ENCODE results near the gene SSR1. TPM values are rescaled to one million over a fixed set of nuclear protein-coding genes. Genes with fewer than 3 reads are reported as not detected.

SSR1 gene
- total and polyA plus RNA-seq, 9 of the 15 experiments (the other 6 are each of a cell fraction or from before 2014, with no cell fraction given) = 87.7 to 220 (median 144) TPM

DNA sequence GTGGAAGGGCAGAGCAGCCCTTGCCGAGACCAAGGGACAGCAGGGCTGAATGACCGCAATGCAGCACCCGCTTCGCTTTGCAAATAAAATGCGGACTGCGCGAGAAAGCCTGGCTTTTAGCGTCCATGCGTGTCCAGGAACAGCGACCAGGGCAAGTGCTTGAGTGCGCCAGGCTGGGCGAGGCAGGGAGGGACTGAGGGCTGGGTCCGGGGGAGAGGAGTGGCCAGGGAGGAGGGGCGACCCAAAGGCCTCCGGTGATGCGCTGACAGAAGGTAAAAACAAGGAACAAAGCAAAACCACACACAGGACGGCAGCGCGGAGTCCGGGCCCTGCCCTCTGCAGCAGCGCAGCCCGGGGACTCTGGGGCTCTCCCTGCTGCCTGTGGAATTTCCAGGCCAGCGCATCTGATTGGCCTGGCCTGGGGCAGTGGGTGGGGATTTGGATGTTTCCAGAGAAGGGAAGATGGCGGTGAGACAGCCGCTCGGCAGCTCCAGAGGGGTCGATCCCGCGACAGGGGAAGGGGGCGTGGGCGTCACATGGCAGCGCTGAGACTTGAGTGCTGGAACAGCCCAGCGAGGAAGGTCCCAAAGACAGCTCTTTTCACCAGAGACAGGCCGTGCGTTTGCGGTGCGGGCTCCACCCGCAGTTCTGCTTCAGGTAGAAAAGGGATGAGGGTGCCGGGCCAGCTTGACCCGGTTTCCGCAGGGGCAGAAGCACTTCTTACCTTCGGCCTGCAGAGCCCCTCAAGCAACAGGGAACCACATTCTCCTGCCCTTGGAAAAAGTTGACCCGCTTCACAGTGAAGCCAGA lies 51.8 kb downstream of the SSR1 start (continued):
- TF ChIP-seq, protein P1, sequence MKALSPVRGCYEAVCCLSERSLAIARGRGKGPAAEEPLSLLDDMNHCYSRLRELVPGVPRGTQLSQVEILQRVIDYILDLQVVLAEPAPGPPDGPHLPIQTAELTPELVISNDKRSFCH (CRISPR knock-in tag; IDR thresholded peaks at IDR 0.05) = no peak
- TF ChIP-seq, protein P1 (tag; IDR thresholded peaks at IDR 0.05) = no peak
- TF ChIP-seq SPI1 (IDR thresholded peaks at IDR 0.05; ENCODE audit: borderline replicate concordance, low read depth, low read length) (no peak), XRCC4 (IDR thresholded peaks at IDR 0.05; ENCODE audit: extremely low read depth, insufficient read depth, insufficient read length) (no peak), MBD2 (IDR thresholded peaks at IDR 0.05; ENCODE audit: borderline replicate concordance, low read depth) (no peak), PTTG1 (tag; IDR thresholded peaks at IDR 0.05; ENCODE audit: low read depth) (no peak), SLC30A9 (CRISPR knock-in tag; IDR thresholded peaks at IDR 0.05) (no peak), SRSF9 (IDR thresholded peaks at IDR 0.05; ENCODE audit: borderline replicate concordance, low read depth, low read length) (no peak), ESRRB (CRISPR knock-in tag; IDR thresholded peaks at IDR 0.05; ENCODE audit: borderline replicate concordance) (no peak), TAF15 (IDR thresholded peaks at IDR 0.05; ENCODE audit: low read depth, low read length) (no peak), ZFX (CRISPR knock-in tag; IDR thresholded peaks at IDR 0.05) (peak; percentile 77), SMARCA5 (IDR thresholded peaks at IDR 0.05) (no peak)
- TF ChIP-seq, protein P2, sequence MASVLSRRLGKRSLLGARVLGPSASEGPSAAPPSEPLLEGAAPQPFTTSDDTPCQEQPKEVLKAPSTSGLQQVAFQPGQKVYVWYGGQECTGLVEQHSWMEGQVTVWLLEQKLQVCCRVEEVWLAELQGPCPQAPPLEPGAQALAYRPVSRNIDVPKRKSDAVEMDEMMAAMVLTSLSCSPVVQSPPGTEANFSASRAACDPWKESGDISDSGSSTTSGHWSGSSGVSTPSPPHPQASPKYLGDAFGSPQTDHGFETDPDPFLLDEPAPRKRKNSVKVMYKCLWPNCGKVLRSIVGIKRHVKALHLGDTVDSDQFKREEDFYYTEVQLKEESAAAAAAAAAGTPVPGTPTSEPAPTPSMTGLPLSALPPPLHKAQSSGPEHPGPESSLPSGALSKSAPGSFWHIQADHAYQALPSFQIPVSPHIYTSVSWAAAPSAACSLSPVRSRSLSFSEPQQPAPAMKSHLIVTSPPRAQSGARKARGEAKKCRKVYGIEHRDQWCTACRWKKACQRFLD (CRISPR knock-in tag; IDR thresholded peaks at IDR 0.05) = no peak
- TF ChIP-seq, protein P3, sequence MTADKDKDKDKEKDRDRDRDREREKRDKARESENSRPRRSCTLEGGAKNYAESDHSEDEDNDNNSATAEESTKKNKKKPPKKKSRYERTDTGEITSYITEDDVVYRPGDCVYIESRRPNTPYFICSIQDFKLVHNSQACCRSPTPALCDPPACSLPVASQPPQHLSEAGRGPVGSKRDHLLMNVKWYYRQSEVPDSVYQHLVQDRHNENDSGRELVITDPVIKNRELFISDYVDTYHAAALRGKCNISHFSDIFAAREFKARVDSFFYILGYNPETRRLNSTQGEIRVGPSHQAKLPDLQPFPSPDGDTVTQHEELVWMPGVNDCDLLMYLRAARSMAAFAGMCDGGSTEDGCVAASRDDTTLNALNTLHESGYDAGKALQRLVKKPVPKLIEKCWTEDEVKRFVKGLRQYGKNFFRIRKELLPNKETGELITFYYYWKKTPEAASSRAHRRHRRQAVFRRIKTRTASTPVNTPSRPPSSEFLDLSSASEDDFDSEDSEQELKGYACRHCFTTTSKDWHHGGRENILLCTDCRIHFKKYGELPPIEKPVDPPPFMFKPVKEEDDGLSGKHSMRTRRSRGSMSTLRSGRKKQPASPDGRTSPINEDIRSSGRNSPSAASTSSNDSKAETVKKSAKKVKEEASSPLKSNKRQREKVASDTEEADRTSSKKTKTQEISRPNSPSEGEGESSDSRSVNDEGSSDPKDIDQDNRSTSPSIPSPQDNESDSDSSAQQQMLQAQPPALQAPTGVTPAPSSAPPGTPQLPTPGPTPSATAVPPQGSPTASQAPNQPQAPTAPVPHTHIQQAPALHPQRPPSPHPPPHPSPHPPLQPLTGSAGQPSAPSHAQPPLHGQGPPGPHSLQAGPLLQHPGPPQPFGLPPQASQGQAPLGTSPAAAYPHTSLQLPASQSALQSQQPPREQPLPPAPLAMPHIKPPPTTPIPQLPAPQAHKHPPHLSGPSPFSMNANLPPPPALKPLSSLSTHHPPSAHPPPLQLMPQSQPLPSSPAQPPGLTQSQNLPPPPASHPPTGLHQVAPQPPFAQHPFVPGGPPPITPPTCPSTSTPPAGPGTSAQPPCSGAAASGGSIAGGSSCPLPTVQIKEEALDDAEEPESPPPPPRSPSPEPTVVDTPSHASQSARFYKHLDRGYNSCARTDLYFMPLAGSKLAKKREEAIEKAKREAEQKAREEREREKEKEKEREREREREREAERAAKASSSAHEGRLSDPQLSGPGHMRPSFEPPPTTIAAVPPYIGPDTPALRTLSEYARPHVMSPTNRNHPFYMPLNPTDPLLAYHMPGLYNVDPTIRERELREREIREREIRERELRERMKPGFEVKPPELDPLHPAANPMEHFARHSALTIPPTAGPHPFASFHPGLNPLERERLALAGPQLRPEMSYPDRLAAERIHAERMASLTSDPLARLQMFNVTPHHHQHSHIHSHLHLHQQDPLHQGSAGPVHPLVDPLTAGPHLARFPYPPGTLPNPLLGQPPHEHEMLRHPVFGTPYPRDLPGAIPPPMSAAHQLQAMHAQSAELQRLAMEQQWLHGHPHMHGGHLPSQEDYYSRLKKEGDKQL (CRISPR knock-in tag; IDR thresholded peaks at IDR 0.05; ENCODE audit: borderline replicate concordance) = no peak
- TF ChIP-seq, protein P4, sequence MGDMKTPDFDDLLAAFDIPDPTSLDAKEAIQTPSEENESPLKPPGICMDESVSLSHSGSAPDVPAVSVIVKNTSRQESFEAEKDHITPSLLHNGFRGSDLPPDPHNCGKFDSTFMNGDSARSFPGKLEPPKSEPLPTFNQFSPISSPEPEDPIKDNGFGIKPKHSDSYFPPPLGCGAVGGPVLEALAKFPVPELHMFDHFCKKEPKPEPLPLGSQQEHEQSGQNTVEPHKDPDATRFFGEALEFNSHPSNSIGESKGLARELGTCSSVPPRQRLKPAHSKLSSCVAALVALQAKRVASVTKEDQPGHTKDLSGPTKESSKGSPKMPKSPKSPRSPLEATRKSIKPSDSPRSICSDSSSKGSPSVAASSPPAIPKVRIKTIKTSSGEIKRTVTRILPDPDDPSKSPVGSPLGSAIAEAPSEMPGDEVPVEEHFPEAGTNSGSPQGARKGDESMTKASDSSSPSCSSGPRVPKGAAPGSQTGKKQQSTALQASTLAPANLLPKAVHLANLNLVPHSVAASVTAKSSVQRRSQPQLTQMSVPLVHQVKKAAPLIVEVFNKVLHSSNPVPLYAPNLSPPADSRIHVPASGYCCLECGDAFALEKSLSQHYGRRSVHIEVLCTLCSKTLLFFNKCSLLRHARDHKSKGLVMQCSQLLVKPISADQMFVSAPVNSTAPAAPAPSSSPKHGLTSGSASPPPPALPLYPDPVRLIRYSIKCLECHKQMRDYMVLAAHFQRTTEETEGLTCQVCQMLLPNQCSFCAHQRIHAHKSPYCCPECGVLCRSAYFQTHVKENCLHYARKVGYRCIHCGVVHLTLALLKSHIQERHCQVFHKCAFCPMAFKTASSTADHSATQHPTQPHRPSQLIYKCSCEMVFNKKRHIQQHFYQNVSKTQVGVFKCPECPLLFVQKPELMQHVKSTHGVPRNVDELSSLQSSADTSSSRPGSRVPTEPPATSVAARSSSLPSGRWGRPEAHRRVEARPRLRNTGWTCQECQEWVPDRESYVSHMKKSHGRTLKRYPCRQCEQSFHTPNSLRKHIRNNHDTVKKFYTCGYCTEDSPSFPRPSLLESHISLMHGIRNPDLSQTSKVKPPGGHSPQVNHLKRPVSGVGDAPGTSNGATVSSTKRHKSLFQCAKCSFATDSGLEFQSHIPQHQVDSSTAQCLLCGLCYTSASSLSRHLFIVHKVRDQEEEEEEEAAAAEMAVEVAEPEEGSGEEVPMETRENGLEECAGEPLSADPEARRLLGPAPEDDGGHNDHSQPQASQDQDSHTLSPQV (IDR thresholded peaks at IDR 0.05) = no peak
